Measurements from ENCODE around the gene TAF11. TPM values are rescaled to one million over a fixed set of nuclear protein-coding genes. Genes with fewer than 3 reads are reported as not detected.

TAF11 gene
- total RNA-seq, 2 donors from 2014 or later = 16.6 to 16.8 TPM

DNA sequence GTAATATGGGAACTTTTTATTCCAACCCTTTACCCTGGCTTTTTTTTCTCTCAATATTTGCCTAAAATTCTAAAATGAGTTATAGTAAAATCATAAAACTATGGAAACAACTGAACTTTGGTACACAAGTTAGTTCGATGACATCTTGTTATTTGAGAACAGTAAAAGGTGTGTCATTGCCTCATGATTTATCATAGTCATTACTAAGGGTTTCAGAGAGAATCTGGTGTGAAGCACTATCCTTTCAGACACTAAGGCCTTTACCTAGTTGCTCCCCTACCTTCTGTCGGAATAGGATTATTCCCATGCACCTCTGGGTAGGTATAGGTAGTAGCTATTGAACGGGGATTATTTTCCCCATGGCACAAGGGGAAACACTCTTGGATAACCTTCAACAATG, 11.4 kb downstream of the TAF11 start:
- no peak overlapping the region for H3K27ac ChIP-seq
- 91 to 92% methylated on average over 3 of the region's 3 CpGs for WGBS, 2 donors
- no peaks in the 10 kb centered on the region for H3K4me1 ChIP-seq
- no peaks in the 10 kb centered on the region for H3K27me3 ChIP-seq
- TF ChIP-seq POLR2A (IDR thresholded peaks at IDR 0.05) = no peak
- TF ChIP-seq, protein P1, sequence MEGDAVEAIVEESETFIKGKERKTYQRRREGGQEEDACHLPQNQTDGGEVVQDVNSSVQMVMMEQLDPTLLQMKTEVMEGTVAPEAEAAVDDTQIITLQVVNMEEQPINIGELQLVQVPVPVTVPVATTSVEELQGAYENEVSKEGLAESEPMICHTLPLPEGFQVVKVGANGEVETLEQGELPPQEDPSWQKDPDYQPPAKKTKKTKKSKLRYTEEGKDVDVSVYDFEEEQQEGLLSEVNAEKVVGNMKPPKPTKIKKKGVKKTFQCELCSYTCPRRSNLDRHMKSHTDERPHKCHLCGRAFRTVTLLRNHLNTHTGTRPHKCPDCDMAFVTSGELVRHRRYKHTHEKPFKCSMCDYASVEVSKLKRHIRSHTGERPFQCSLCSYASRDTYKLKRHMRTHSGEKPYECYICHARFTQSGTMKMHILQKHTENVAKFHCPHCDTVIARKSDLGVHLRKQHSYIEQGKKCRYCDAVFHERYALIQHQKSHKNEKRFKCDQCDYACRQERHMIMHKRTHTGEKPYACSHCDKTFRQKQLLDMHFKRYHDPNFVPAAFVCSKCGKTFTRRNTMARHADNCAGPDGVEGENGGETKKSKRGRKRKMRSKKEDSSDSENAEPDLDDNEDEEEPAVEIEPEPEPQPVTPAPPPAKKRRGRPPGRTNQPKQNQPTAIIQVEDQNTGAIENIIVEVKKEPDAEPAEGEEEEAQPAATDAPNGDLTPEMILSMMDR (IDR thresholded peaks at IDR 0.05) = no peak
- ATAC-seq (no peak), DNase-seq (no peak)
- no peak overlapping the region for H3K4me3 ChIP-seq
- peaks cover 0 to 30% of the 10 kb centered on the region in 2 donors for H3K36me3 ChIP-seq (replicated peaks in 1 of 2; ENCODE audit: insufficient read depth in 1 of 2, low read depth in 2 of 2)
- no peaks in the 10 kb centered on the region for H3K9me3 ChIP-seq
- intact Hi-C loops (cut with DNase I) = loop anchor here (10.0 kb wide), 1 partner anchor 112 kb away; no protein-coding TSS in a partner anchor

- Histone ChIP-seq H3K27me3 (no peaks in the 10 kb centered on the region), H3K4me1 (no peaks in the 10 kb centered on the region), H3K9me3 (no peaks in the 10 kb centered on the region), H3K36me3 (replicated peaks in 1 of 2; ENCODE audit: insufficient read depth in 1 of 2, low read depth in 2 of 2) (peaks cover 0 to 37% of the 10 kb centered on the region in 2 donors), H3K27ac (no peak overlapping the region), H3K4me3 (no peak overlapping the region)
- DNase-seq (no peak), ATAC-seq (no peak)
- WGBS, 2 donors = 76 to 84% methylated on average over 4 of the region's 4 CpGs
- no peak for TF ChIP-seq POLR2A (IDR thresholded peaks at IDR 0.05)
- TF ChIP-seq, protein P1 (IDR thresholded peaks at IDR 0.05) = no peak
- intact Hi-C loops (cut with DNase I) = loop anchor here (10.0 kb wide), 1 partner anchor 111 kb away; no protein-coding TSS in a partner anchor
These were observed 12.3 kb downstream of the TAF11 start for GRCh38 chr6:34875292-34876213.

DNA sequence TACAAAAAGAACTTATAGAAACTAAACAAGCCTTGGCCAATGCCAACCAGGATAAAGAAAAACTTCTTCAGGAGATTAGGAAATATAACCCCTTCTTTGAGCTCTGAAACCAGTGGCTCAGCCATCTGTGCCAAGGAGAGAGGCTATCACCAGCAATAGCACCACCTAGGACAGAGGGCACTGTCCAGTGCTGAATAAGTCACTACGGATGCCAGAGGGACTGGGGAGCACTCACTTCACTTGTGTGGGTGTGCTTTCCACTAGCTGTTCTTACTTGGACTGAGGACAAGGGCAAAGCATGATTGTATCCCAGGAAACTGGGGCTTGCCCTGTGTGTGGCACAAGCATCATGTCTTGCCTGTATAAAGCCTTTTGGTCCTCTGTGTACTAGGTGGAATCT, 15.5 kb downstream of the TAF11 start:
- Histone ChIP-seq H3K4me3 (no peak overlapping the region), H3K9me3 (no peaks in the 10 kb centered on the region), H3K27ac (no peak overlapping the region), H3K4me1 (no peaks in the 10 kb centered on the region), H3K36me3 (replicated peaks in 1 of 2; ENCODE audit: insufficient read depth in 1 of 2, low read depth in 2 of 2) (peaks cover 0 to 30% of the 10 kb centered on the region in 2 donors), H3K27me3 (no peaks in the 10 kb centered on the region)
- intact Hi-C loops (cut with DNase I) = loop anchor here (10.0 kb wide), 1 partner anchor 108 kb away; no protein-coding TSS in a partner anchor
- ATAC-seq = no peak
- TF ChIP-seq, protein P1 (IDR thresholded peaks at IDR 0.05) = no peak
- TF ChIP-seq POLR2A (IDR thresholded peaks at IDR 0.05) = no peak
- no peak for DNase-seq
- 40 to 65% methylated on average over 1 of the region's 1 CpG for WGBS, 2 donors

- WGBS, 2 donors = 86 to 87% methylated on average over 4 of the region's 4 CpGs
- Histone ChIP-seq H3K27me3 (no peaks in the 10 kb centered on the region), H3K36me3 (replicated peaks in 1 of 2; ENCODE audit: insufficient read depth in 1 of 2, low read depth in 2 of 2) (peaks cover 0 to 32% of the 10 kb centered on the region in 2 donors), H3K4me3 (no peak overlapping the region), H3K9me3 (no peaks in the 10 kb centered on the region), H3K4me1 (no peaks in the 10 kb centered on the region), H3K27ac (no peak overlapping the region)
- TF ChIP-seq, protein P1 (IDR thresholded peaks at IDR 0.05) = no peak
- TF ChIP-seq POLR2A (IDR thresholded peaks at IDR 0.05) = no peak
- ATAC-seq = no peak
- intact Hi-C loops (cut with DNase I) = loop anchor here (10.0 kb wide), 1 partner anchor 107 kb away; no protein-coding TSS in a partner anchor
- DNase-seq = no peak
These were observed 16.0 kb downstream of the TAF11 start for GRCh38 chr6:34871853-34872252.
